SHP77 treated with DMSO at 0.1 percent for 48 hours (cell line): ENCODE measurements around the gene KCNMA1.
"Not testable (repeated sequence)": the region's sequence is repeated elsewhere in the genome, so short reads cannot be mapped to it uniquely, and the experiment has no call there.

Experiments
- DNase-seq: peaks from one replicate; lab custom pipeline; 2025; lab: John Stamatoyannopoulos, UW

The KCNMA1 gene

GRCh38 chr10:77393411-77393810 lies 244.2 kb downstream of the KCNMA1 start:
- no peak for DNase-seq

GRCh38 chr10:77392851-77393250 lies 244.8 kb downstream of the KCNMA1 start:
- DNase-seq: peak; percentile 28

GRCh38 chr10:77392236-77392721 lies 245.3 kb downstream of the KCNMA1 start:
- no peak for DNase-seq

- DNase-seq: peak; percentile 26
These were observed 245.9 kb downstream of the KCNMA1 start for GRCh38 chr10:77391605-77392235.

- DNase-seq: no peak
These were observed 247.1 kb downstream of the KCNMA1 start for GRCh38 chr10:77390481-77390891.

GRCh38 chr10:77388571-77389100 lies 249.0 kb downstream of the KCNMA1 start:
- DNase-seq: no peak

GRCh38 chr10:77387701-77388100 lies 249.9 kb downstream of the KCNMA1 start:
- not testable (repeated sequence) for DNase-seq

GRCh38 chr10:77387247-77387646 lies 250.4 kb downstream of the KCNMA1 start:
- DNase-seq: no peak

GRCh38 chr10:77386838-77387237 lies 250.8 kb downstream of the KCNMA1 start:
- no peak for DNase-seq

GRCh38 chr10:77386365-77386764 lies 251.2 kb downstream of the KCNMA1 start:
- DNase-seq: no peak

- DNase-seq: no peak
These were observed 252.3 kb downstream of the KCNMA1 start for GRCh38 chr10:77385315-77385714.

GRCh38 chr10:77383861-77384553 lies 253.6 kb downstream of the KCNMA1 start:
- no peak for DNase-seq

GRCh38 chr10:77381750-77382149 lies 255.9 kb downstream of the KCNMA1 start:
- DNase-seq: no peak

- no peak for DNase-seq
These were observed 256.9 kb downstream of the KCNMA1 start for GRCh38 chr10:77380723-77381122.

- DNase-seq: no peak
These were observed 257.4 kb downstream of the KCNMA1 start for GRCh38 chr10:77380191-77380590.

- no peak for DNase-seq
These were observed 258.9 kb downstream of the KCNMA1 start for GRCh38 chr10:77378366-77379349.

- DNase-seq: no peak
These were observed 259.8 kb downstream of the KCNMA1 start for GRCh38 chr10:77377678-77378352.

- no peak for DNase-seq
These were observed 260.6 kb downstream of the KCNMA1 start for GRCh38 chr10:77377034-77377433.

- DNase-seq: no peak
These were observed 263.4 kb downstream of the KCNMA1 start for GRCh38 chr10:77374189-77374656.

GRCh38 chr10:77371848-77372799 lies 265.5 kb downstream of the KCNMA1 start:
- DNase-seq: no peak
